Loucy (cell line): Measurements from ENCODE around the gene ARHGAP25.

Experiments used
- H2AFZ ChIP-seq: fragments of 200-600 bp; sonication (generic); 2 replicates; pipeline ENCODE4 v1.6.0; 2016; ENCODE audit warnings: antibody characterized with exemption, mild to moderate bottlenecking, low read length, moderate library complexity
- H3F3A ChIP-seq: fragments of 200-600 bp; 2 replicates; pipeline ENCODE4 v1.6.0; 2016; ENCODE audit warnings: antibody characterized with exemption, low read depth, mild to moderate bottlenecking
- H3K27me3 ChIP-seq: fragments of 200-600 bp; sonication (generic); 2 replicates; pipeline ENCODE4 v1.6.1; 2014; ENCODE audit warnings: low read length, mild to moderate bottlenecking; ENCODE audit not compliant: insufficient read depth, poor library complexity, severe bottlenecking
- H3K36me3 ChIP-seq: fragments of 200-600 bp; sonication (generic); 2 replicates; pipeline ENCODE4 v1.6.1; 2016; ENCODE audit warnings: low read length; ENCODE audit not compliant: insufficient read depth
- H3K4me1 ChIP-seq: fragments of 200-600 bp; sonication (generic); 2 replicates; pipeline ENCODE4 v1.5.1; 2014; ENCODE audit warnings: low read length, mild to moderate bottlenecking; ENCODE audit not compliant: insufficient read depth, poor library complexity, severe bottlenecking
- H3K4me2 ChIP-seq: fragments of 200-600 bp; sonication (generic); 2 replicates; pipeline ENCODE4 v1.6.0; 2014; ENCODE audit warnings: antibody characterized with exemption, low read length, low read depth, mild to moderate bottlenecking; ENCODE audit not compliant: poor library complexity, severe bottlenecking
- H3K4me3 ChIP-seq: fragments of 200-600 bp; sonication (generic); 2 replicates; pipeline ENCODE4 v1.5.1; 2014; ENCODE audit warnings: low read length, mild to moderate bottlenecking, mixed read lengths; ENCODE audit not compliant: poor library complexity, severe bottlenecking
- H3K79me2 ChIP-seq: fragments of 200-600 bp; sonication (generic); 2 replicates; pipeline ENCODE4 v1.6.1; 2014; ENCODE audit warnings: low read length; ENCODE audit not compliant: insufficient read depth
- H3K9ac ChIP-seq: fragments of 200-600 bp; sonication (generic); 2 replicates; pipeline ENCODE4 v1.6.0; 2014; ENCODE audit warnings: mild to moderate bottlenecking, low read depth, low read length, moderate library complexity; ENCODE audit not compliant: poor library complexity, severe bottlenecking
- H3K9me2 ChIP-seq: fragments of 200-600 bp; sonication (generic); replicated peaks from 2 replicates; pipeline ENCODE4 v1.6.1; 2016; ENCODE audit warnings: low read depth, low read length, mixed read lengths
- H3K9me3 ChIP-seq: fragments of 200-600 bp; sonication (generic); 2 replicates; pipeline ENCODE4 v1.6.1; 2014; ENCODE audit warnings: mild to moderate bottlenecking, antibody characterized with exemption, low read length, low read depth; ENCODE audit not compliant: insufficient read depth
- H4K20me1 ChIP-seq: fragments of 200-600 bp; sonication (generic); 2 replicates; pipeline ENCODE4 v1.6.0; 2014; ENCODE audit warnings: antibody characterized with exemption, low read length, mild to moderate bottlenecking; ENCODE audit not compliant: insufficient read depth, poor library complexity, severe bottlenecking
- CTCF ChIP-seq: fragments of 200-600 bp; sonication (generic); conservative IDR thresholded peaks from 2 replicates; pipeline ENCODE4 v1.5.1; 2014; ENCODE audit warnings: mild to moderate bottlenecking, antibody characterized with exemption, low read length
- EZH2phosphoT487 ChIP-seq: fragments of 200-600 bp; IDR thresholded peaks from 2 replicates; pipeline ENCODE4 v1.6.1; 2018; ENCODE audit warnings: antibody characterized with exemption, mild to moderate bottlenecking, moderate library complexity, borderline replicate concordance

ARHGAP25 gene

GRCh38 chr2:68765739-68766375, 31.2 kb downstream of the ARHGAP25 start:
- Histone ChIP-seq H3K4me3 (peak overlapping the region; percentile 66), H3K79me2 (peaks cover 64% of the 10 kb centered on the region), H3K9ac (peak overlapping the region; percentile 58), H2AFZ (no peak overlapping the region), H3K27me3 (no peaks in the 10 kb centered on the region), H3K9me3 (no peaks in the 10 kb centered on the region), H3F3A (peaks cover 7% of the 10 kb centered on the region; the same call in 1 of the 2 replicates), H3K9me2 (no peaks in the 10 kb centered on the region), H3K4me1 (peaks cover 93% of the 10 kb centered on the region), H3K36me3 (no peaks in the 10 kb centered on the region), H3K4me2 (peak overlapping the region; percentile 67), H4K20me1 (no peaks in the 10 kb centered on the region)
- TF ChIP-seq CTCF, result peak; percentile 22; the same call in 1 of the 2 replicates
- TF ChIP-seq EZH2phosphoT487, result no peak

GRCh38 chr2:68766376-68766845, 31.8 kb downstream of the ARHGAP25 start:
- TF ChIP-seq CTCF, result no peak
- TF ChIP-seq EZH2phosphoT487, result no peak
- peak overlapping the region; percentile 66 for H3K4me3 ChIP-seq
- H3K9me2 ChIP-seq, result no peaks in the 10 kb centered on the region
- peak overlapping the region; percentile 58 for H3K9ac ChIP-seq
- H3F3A ChIP-seq, result peaks cover 7% of the 10 kb centered on the region; the same call in 1 of the 2 replicates
- no peaks in the 10 kb centered on the region for H3K36me3 ChIP-seq
- peak overlapping the region; percentile 67 for H3K4me2 ChIP-seq
- peaks cover 93% of the 10 kb centered on the region for H3K4me1 ChIP-seq
- H3K79me2 ChIP-seq, result peaks cover 69% of the 10 kb centered on the region
- no peaks in the 10 kb centered on the region for H3K27me3 ChIP-seq
- peak overlapping the region; percentile 68; the same call in 1 of the 2 replicates for H2AFZ ChIP-seq
- no peaks in the 10 kb centered on the region for H3K9me3 ChIP-seq
- H4K20me1 ChIP-seq, result no peaks in the 10 kb centered on the region

GRCh38 chr2:68767031-68767961, 32.7 kb downstream of the ARHGAP25 start:
- Histone ChIP-seq H3K27me3 (no peaks in the 10 kb centered on the region), H3K4me3 (peak overlapping the region; percentile 66), H3K79me2 (peaks cover 78% of the 10 kb centered on the region), H2AFZ (no peak overlapping the region), H3K36me3 (no peaks in the 10 kb centered on the region), H3K4me2 (peak overlapping the region; percentile 67), H3K9me2 (no peaks in the 10 kb centered on the region), H3K9me3 (no peaks in the 10 kb centered on the region), H4K20me1 (no peaks in the 10 kb centered on the region), H3K9ac (peak overlapping the region; percentile 58), H3F3A (peaks cover 6% of the 10 kb centered on the region; the same call in 1 of the 2 replicates), H3K4me1 (peaks cover 86% of the 10 kb centered on the region)
- no peak for TF ChIP-seq EZH2phosphoT487
- TF ChIP-seq CTCF, result no peak
